K562 (cell line): ENCODE results near the gene SQOR. TPM values are rescaled to one million over a fixed set of nuclear protein-coding genes. Genes with fewer than 3 reads are reported as not detected.

Experiments used
- CGGBP1 ChIP-seq: fragments of 250-450 bp; sonication (Bioruptor Pico); IDR thresholded peaks from 2 replicates; pipeline ENCODE4 v1.9.0; 2021; ENCODE audit warnings: mild to moderate bottlenecking
- CHD1 ChIP-seq: fragments of 200-600 bp; sonication (generic); IDR thresholded peaks from one replicate; pipeline ENCODE4 v1.6.1; 2012; ENCODE audit warnings: mild to moderate bottlenecking, moderate library complexity, low read length, inconsistent platforms
- CREB5 ChIP-seq: fragments of 250-450 bp; sonication (Bioruptor Pico); IDR thresholded peaks from 2 replicates; pipeline ENCODE4 v1.5.0; 2020; ENCODE audit warnings: mild to moderate bottlenecking
- DACH1 ChIP-seq: fragments of 450-650 bp; IDR thresholded peaks from 2 replicates; pipeline ENCODE4 v1.6.1; 2018; ENCODE audit not compliant: partially characterized antibody
- ELF2 ChIP-seq: fragments of 250-450 bp; sonication (Bioruptor Pico); IDR thresholded peaks from 2 replicates; pipeline ENCODE4 v1.5.0; 2021; ENCODE audit warnings: mild to moderate bottlenecking
- FOXJ2 ChIP-seq: fragments of 200-800 bp; sonication (Bioruptor generic); IDR thresholded peaks from 2 replicates; pipeline ENCODE4 v1.6.1; 2016; ENCODE audit warnings: missing genetic modification characterization, missing compliant biosample characterization
- HMGXB4 ChIP-seq: sonication (generic); formaldehyde crosslinking; IDR thresholded peaks from 2 replicates; pipeline ENCODE4 v1.8.1; 2023; ENCODE audit warnings: mild to moderate bottlenecking, missing genetic modification reagents
- MECOM ChIP-seq: fragments of 250-450 bp; sonication (Bioruptor Pico); IDR thresholded peaks from 2 replicates; pipeline ENCODE4 v1.8.0; 2022; ENCODE audit warnings: inconsistent platforms
- SIX5 ChIP-seq, 2 experiments: IDR thresholded peaks; 2 replicates each; pipeline ENCODE4 v1.6.1; 2011; ENCODE audit warnings: low read length in 2 of 2, borderline replicate concordance in 1 of 2, low read depth in 1 of 2, mild to moderate bottlenecking in 1 of 2, moderate library complexity in 1 of 2; ENCODE audit not compliant: insufficient read depth in 1 of 2
- SOX6 ChIP-seq: fragments of 450-650 bp; IDR thresholded peaks from 2 replicates; pipeline ENCODE4 v1.6.1; 2014; ENCODE audit warnings: mild to moderate bottlenecking
- XRCC3 ChIP-seq: fragments of 450-650 bp; IDR thresholded peaks from 2 replicates; pipeline ENCODE4 v1.6.1; 2017; ENCODE audit warnings: mild to moderate bottlenecking, moderate library complexity
- polyA plus RNA-seq, 8 experiments: library from polyadenylated mRNA; depleted of rRNA in 4 of 8; stranded (reverse) in 5 of 8; unstranded in 3 of 8; fragments of >200 nt; fragmentation: Nextera tagmentation in 2 of 8; fragmentation: Illumina TruSeq in 1 of 8; extraction: Ambion mirVana in 2 of 8; extraction: Trizol in 1 of 8; gene quantifications; 2 replicates each; pipeline versions ENCODE4 v1.2.1 to v1.2.3, GENCODE V29; 2011 to 2014; ENCODE audit warnings: inconsistent platforms in 1 of 8, missing spikeins in 1 of 8
- total RNA-seq, 7 experiments: library from RNA; depleted of rRNA in 6 of 7; stranded (reverse); fragments of >200 nt in 6 of 7; fragmentation: Illumina TruSeq in 2 of 7; extraction: Trizol in 2 of 7; gene quantifications; 2 replicates each; pipeline versions ENCODE4 v1.2.1 to v1.2.3, GENCODE V29; 2011 to 2021; ENCODE audit warnings: low replicate concordance in 1 of 7

Gene SQOR
- total and polyA plus RNA-seq, 9 of the 15 experiments (the other 6 are each of a cell fraction or from before 2014, with no cell fraction given): 0.32 to 1.6 (median 1.1) TPM

GRCh38 chr15:45732662-45733061, 97.8 kb downstream of the SQOR start (continued):
- TF ChIP-seq HMGXB4 (CRISPR knock-in tag) (no peak), CGGBP1 (CRISPR knock-in tag) (no peak), MECOM (CRISPR knock-in tag) (no peak), XRCC3 (no peak), SOX6 (no peak), DACH1 (no peak), CREB5 (CRISPR knock-in tag) (no peak), CHD1 (no peak), FOXJ2 (tag) (no peak), ELF2 (CRISPR knock-in tag) (no peak), SIX5 (IDR thresholded peaks at IDR 0.05; ENCODE audit: borderline replicate concordance in 1 of 2, insufficient read depth in 1 of 2, low read depth in 1 of 2, low read length in 2 of 2) (no peak)
